ENCODE results near the gene PLXNC1.

DNA sequence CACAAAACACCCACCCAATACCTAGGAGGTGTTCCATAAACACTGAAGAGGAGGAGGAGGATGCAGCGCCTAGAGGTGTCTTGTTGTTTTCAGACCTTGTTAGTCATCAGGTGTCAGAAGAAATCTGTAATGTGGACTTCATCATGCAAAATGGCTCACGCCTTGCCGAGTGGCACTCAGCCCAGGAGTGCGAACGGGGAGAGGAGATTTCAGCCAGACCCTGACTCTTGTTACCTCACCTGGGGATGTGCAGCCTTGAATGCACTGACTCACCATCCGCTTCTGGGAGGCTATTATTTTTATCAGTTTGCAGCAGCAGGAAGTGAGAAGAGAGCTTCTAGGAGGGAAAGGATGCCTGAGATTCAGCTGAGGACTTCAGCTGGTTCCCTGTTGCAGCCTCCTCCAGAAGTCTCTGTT lies 48.2 kb upstream of the PLXNC1 start:
- TF ChIP-seq, protein P1, sequence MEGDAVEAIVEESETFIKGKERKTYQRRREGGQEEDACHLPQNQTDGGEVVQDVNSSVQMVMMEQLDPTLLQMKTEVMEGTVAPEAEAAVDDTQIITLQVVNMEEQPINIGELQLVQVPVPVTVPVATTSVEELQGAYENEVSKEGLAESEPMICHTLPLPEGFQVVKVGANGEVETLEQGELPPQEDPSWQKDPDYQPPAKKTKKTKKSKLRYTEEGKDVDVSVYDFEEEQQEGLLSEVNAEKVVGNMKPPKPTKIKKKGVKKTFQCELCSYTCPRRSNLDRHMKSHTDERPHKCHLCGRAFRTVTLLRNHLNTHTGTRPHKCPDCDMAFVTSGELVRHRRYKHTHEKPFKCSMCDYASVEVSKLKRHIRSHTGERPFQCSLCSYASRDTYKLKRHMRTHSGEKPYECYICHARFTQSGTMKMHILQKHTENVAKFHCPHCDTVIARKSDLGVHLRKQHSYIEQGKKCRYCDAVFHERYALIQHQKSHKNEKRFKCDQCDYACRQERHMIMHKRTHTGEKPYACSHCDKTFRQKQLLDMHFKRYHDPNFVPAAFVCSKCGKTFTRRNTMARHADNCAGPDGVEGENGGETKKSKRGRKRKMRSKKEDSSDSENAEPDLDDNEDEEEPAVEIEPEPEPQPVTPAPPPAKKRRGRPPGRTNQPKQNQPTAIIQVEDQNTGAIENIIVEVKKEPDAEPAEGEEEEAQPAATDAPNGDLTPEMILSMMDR (IDR thresholded peaks at IDR 0.05): no peak
- no peak for TF ChIP-seq POLR2AphosphoS5 (IDR thresholded peaks at IDR 0.05; ENCODE audit: insufficient read depth in 1 of 2, low read depth in 1 of 2)
